Vagina (tissue), 2 donors: ENCODE data around the gene TP53AIP1. TPM values are rescaled to one million over a fixed set of nuclear protein-coding genes. Genes with fewer than 3 reads are reported as not detected.

Experiments
- DNase-seq, 2 donors: peaks; one replicate each; pipeline ENCODE4 v3.0.0-alpha.2; 2017; ENCODE audit errors: extremely low spot score in 2 of 2
- H3K27ac ChIP-seq: fragments of 200-600 bp; sonication (generic); one replicate; pipeline ENCODE4 v1.5.1; 2019
- H3K27me3 ChIP-seq: fragments of 200-600 bp; sonication (generic); one replicate; pipeline ENCODE4 v1.5.1; 2019
- H3K36me3 ChIP-seq, 2 donors: fragments of 200-600 bp; sonication (generic); one replicate each; pipeline ENCODE4 v1.5.1; 2017 to 2019
- H3K4me1 ChIP-seq: fragments of 200-600 bp; sonication (generic); one replicate; pipeline ENCODE4 v1.5.1; 2019
- H3K4me3 ChIP-seq, 2 donors: fragments of 200-600 bp; sonication (generic); 1 replicate in 1 of 2; 2 replicates in 1 of 2; pipeline ENCODE4 v1.5.1; 2016 to 2019
- H3K9me3 ChIP-seq: fragments of 200-600 bp; sonication (generic); one replicate; pipeline ENCODE4 v1.5.1; 2019
- CTCF ChIP-seq, 3 experiments: fragments of 450-650 bp in 2 of 3; fragments of 200-600 bp in 1 of 3; sonication (generic) in 1 of 3; IDR thresholded peaks; one replicate each; pipeline ENCODE4 v1.5.1; 2017 to 2019; ENCODE audit warnings: antibody characterized with exemption in 3 of 3, mild to moderate bottlenecking in 2 of 3, moderate library complexity in 2 of 3
- POLR2A ChIP-seq, 2 donors: fragments of 450-650 bp; IDR thresholded peaks; one replicate each; pipeline ENCODE4 v1.6.1; 2017; ENCODE audit warnings: antibody characterized with exemption in 2 of 2, mild to moderate bottlenecking in 2 of 2, moderate library complexity in 2 of 2
- POLR2AphosphoS5 ChIP-seq, 2 donors: sonication (generic); formaldehyde crosslinking; IDR thresholded peaks; one replicate each; pipeline ENCODE4 v1.9.0; 2017; ENCODE audit warnings: antibody characterized with exemption in 2 of 2, mild to moderate bottlenecking in 2 of 2, low read depth in 1 of 2; ENCODE audit not compliant: insufficient read depth in 1 of 2
- intact Hi-C: fragments of 100-400 bp; cut with DNase I; formaldehyde crosslinking; loops from one replicate; pipeline ENCODE4 v1.15.1; 2023
- total RNA-seq: library from RNA; depleted of rRNA; stranded (reverse); fragments of >200 nt; gene quantifications from one replicate; pipeline ENCODE4 v1.2.3, GENCODE V29; 2016

The TP53AIP1 gene
- total RNA-seq, 1 donor from 2014 or later: 3.7 TPM

GRCh38 chr11:128946648-128947047 lies 4.0 kb upstream of the TP53AIP1 start:
- no peak for TF ChIP-seq POLR2A (IDR thresholded peaks at IDR 0.05)
- TF ChIP-seq POLR2AphosphoS5 (IDR thresholded peaks at IDR 0.05; ENCODE audit: insufficient read depth in 1 of 2, low read depth in 1 of 2): no peak
- TF ChIP-seq CTCF (IDR thresholded peaks at IDR 0.05): no peak
- intact Hi-C loops: no loop called here
- H3K27ac ChIP-seq: no peak overlapping the region

GRCh38 chr11:128943428-128943976 lies 831 bp upstream of the TP53AIP1 start:
- Histone ChIP-seq H3K9me3 (no peaks in the 10 kb centered on the region), H3K4me1 (no peaks in the 10 kb centered on the region), H3K36me3 (no peaks in the 10 kb centered on the region), H3K4me3 (no peak overlapping the region), H3K27ac (no peak overlapping the region), H3K27me3 (no peaks in the 10 kb centered on the region)
- no peak for DNase-seq
- intact Hi-C loops: no loop called here
- no peak for TF ChIP-seq POLR2AphosphoS5 (IDR thresholded peaks at IDR 0.05; ENCODE audit: insufficient read depth in 1 of 2, low read depth in 1 of 2)
- TF ChIP-seq POLR2A (IDR thresholded peaks at IDR 0.05): no peak
- TF ChIP-seq CTCF (IDR thresholded peaks at IDR 0.05): no peak

More at GRCh38 chr11:128946648-128947047, 4.0 kb upstream of the TP53AIP1 start:
- no peak for DNase-seq
- H3K36me3 ChIP-seq: no peaks in the 10 kb centered on the region
- H3K9me3 ChIP-seq: no peaks in the 10 kb centered on the region
- no peaks in the 10 kb centered on the region for H3K27me3 ChIP-seq
- H3K4me3 ChIP-seq: no peak overlapping the region
- no peaks in the 10 kb centered on the region for H3K4me1 ChIP-seq

GRCh38 chr11:128942272-128942612 lies 429 bp downstream of the TP53AIP1 start:
- Histone ChIP-seq H3K9me3 (no peaks in the 10 kb centered on the region), H3K4me3 (peak overlapping the region in 1 of 2 donors; percentile 24), H3K4me1 (peaks cover 5% of the 10 kb centered on the region), H3K27me3 (no peaks in the 10 kb centered on the region), H3K27ac (peak overlapping the region; percentile 29), H3K36me3 (no peaks in the 10 kb centered on the region)
- intact Hi-C loops: no loop called here
- DNase-seq: no peak
- TF ChIP-seq POLR2AphosphoS5 (IDR thresholded peaks at IDR 0.05; ENCODE audit: insufficient read depth in 1 of 2, low read depth in 1 of 2) (no peak), CTCF (IDR thresholded peaks at IDR 0.05) (no peak)

- no peak for DNase-seq
- no peaks in the 10 kb centered on the region for H3K36me3 ChIP-seq
- no peak for TF ChIP-seq POLR2AphosphoS5 (IDR thresholded peaks at IDR 0.05; ENCODE audit: insufficient read depth in 1 of 2, low read depth in 1 of 2)
- no peak for TF ChIP-seq POLR2A (IDR thresholded peaks at IDR 0.05)
- no peak for TF ChIP-seq CTCF (IDR thresholded peaks at IDR 0.05)
- peak overlapping the region in 1 of 2 donors; percentile 24 for H3K4me3 ChIP-seq
- no peaks in the 10 kb centered on the region for H3K27me3 ChIP-seq
- H3K9me3 ChIP-seq: no peaks in the 10 kb centered on the region
- intact Hi-C loops: no loop called here
- H3K4me1 ChIP-seq: peaks cover 5% of the 10 kb centered on the region
- H3K27ac ChIP-seq: peak overlapping the region; percentile 29
Observed at GRCh38 chr11:128941573-128942271, 949 bp downstream of the TP53AIP1 start.

- peak overlapping the region; percentile 27 for H3K27ac ChIP-seq
- H3K36me3 ChIP-seq: no peaks in the 10 kb centered on the region
- DNase-seq: no peak
- peak overlapping the region in 1 of 2 donors; percentile 24 for H3K4me3 ChIP-seq
- TF ChIP-seq CTCF (IDR thresholded peaks at IDR 0.05): no peak
- no peak for TF ChIP-seq POLR2A (IDR thresholded peaks at IDR 0.05)
- TF ChIP-seq POLR2AphosphoS5 (IDR thresholded peaks at IDR 0.05; ENCODE audit: insufficient read depth in 1 of 2, low read depth in 1 of 2): no peak
- no peaks in the 10 kb centered on the region for H3K9me3 ChIP-seq
- H3K4me1 ChIP-seq: peaks cover 5% of the 10 kb centered on the region
- intact Hi-C loops: no loop called here
- no peaks in the 10 kb centered on the region for H3K27me3 ChIP-seq
Observed at GRCh38 chr11:128941110-128941509, 1.6 kb downstream of the TP53AIP1 start.
